HEK293T (cell line): ENCODE measurements around the gene ZDHHC11.

Source experiments
- CTCF ChIA-PET: fragments of 350-600 bp; formaldehyde crosslinking; extraction: SDS; loops from one replicate; lab custom pipeline; 2021; ENCODE audit warnings: antibody characterized with exemption, inconsistent platforms; lab: Yijun Ruan, JAX
- POLR2A ChIA-PET: fragments of 350-600 bp; formaldehyde crosslinking; extraction: SDS; loops from one replicate; lab custom pipeline; 2020; ENCODE audit warnings: antibody characterized with exemption, inconsistent platforms; lab: Yijun Ruan, JAX
- DNase-seq: peaks from one replicate; pipeline ENCODE4 v3.0.0; 2012; ENCODE audit warnings: mixed read lengths; ENCODE audit errors: extremely low spot score
- ARNT ChIP-seq: fragments of 450-650 bp; IDR thresholded peaks from 2 replicates; pipeline ENCODE4 v1.6.1; 2017; ENCODE audit warnings: mild to moderate bottlenecking
- BHLHE40 ChIP-seq: fragments of 450-650 bp; IDR thresholded peaks from 2 replicates; pipeline ENCODE4 v1.6.1; 2016; ENCODE audit warnings: mild to moderate bottlenecking, moderate library complexity, borderline replicate concordance
- CTBP1 ChIP-seq: fragments of 450-650 bp; IDR thresholded peaks from 2 replicates; pipeline ENCODE4 v1.6.1; 2016; ENCODE audit warnings: borderline replicate concordance
- ELF4 ChIP-seq: fragments of 450-650 bp; IDR thresholded peaks from 2 replicates; pipeline ENCODE4 v1.6.1; 2017; ENCODE audit warnings: antibody characterized with exemption
- FOXA1 ChIP-seq: fragments of 450-650 bp; IDR thresholded peaks from 2 replicates; pipeline ENCODE4 v1.6.1; 2016; ENCODE audit warnings: mild to moderate bottlenecking
- FOXK2 ChIP-seq: fragments of 450-650 bp; IDR thresholded peaks from 2 replicates; pipeline ENCODE4 v1.6.1; 2016; ENCODE audit warnings: mild to moderate bottlenecking
- FOXM1 ChIP-seq: fragments of 450-650 bp; IDR thresholded peaks from 2 replicates; pipeline ENCODE4 v1.6.1; 2017; ENCODE audit warnings: mild to moderate bottlenecking, borderline replicate concordance
- HDGF ChIP-seq: fragments of 450-650 bp; IDR thresholded peaks from 2 replicates; pipeline ENCODE4 v1.6.1; 2017; ENCODE audit warnings: antibody characterized with exemption, borderline replicate concordance
- L3MBTL2 ChIP-seq: fragments of 450-650 bp; conservative IDR thresholded peaks from 2 replicates; pipeline ENCODE4 v1.6.1; 2016; ENCODE audit warnings: mild to moderate bottlenecking
- LEF1 ChIP-seq: fragments of 450-650 bp; IDR thresholded peaks from 2 replicates; pipeline ENCODE4 v1.6.1; 2017; ENCODE audit warnings: mild to moderate bottlenecking, borderline replicate concordance
- NFRKB ChIP-seq: fragments of 450-650 bp; IDR thresholded peaks from 2 replicates; pipeline ENCODE4 v1.6.1; 2016; ENCODE audit warnings: mild to moderate bottlenecking, moderate library complexity
- SP1 ChIP-seq: fragments of 450-650 bp; IDR thresholded peaks from 2 replicates; pipeline ENCODE4 v1.6.1; 2017
- SUZ12 ChIP-seq: fragments of 450-650 bp; IDR thresholded peaks from 2 replicates; pipeline ENCODE4 v1.6.1; 2016; ENCODE audit warnings: mild to moderate bottlenecking
- TARDBP ChIP-seq: fragments of 450-650 bp; IDR thresholded peaks from 2 replicates; pipeline ENCODE4 v1.6.1; 2016
- ZNF384 ChIP-seq: fragments of 450-650 bp; IDR thresholded peaks from 2 replicates; pipeline ENCODE4 v1.6.1; 2016
- TF ChIP-seq, protein P1 (sequence below): fragments of 450-650 bp; IDR thresholded peaks from 2 replicates; pipeline ENCODE4 v1.6.1; 2016

ZDHHC11 gene

DNA sequence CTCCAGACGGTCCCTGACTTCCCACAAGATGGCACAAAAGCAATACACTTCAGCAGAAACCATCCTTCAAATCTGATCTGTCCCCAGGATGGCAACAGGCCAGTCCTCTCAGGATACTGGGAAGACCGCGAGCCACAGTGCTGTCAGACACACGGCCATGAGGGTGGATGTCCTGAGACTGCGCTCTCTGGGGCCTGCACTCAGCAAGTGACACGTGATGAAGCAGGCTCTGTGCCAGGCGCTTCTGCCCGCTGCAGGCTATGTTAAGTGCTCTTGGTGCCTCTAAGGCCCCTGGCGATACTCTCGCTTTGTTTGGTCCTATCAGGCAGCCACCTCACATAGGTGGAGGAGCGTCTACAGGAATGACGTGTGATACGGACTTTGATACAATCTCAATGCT is 34.7 kb upstream of the ZDHHC11 start:
- TF ChIP-seq TARDBP (no peak), ELF4 (no peak), LEF1 (no peak), HDGF (no peak), BHLHE40 (no peak), SUZ12 (no peak), CTBP1 (no peak), FOXK2 (no peak), ARNT (no peak), ZNF384 (no peak), L3MBTL2 (no peak), FOXM1 (no peak), NFRKB (no peak)
- TF ChIP-seq, protein P1, sequence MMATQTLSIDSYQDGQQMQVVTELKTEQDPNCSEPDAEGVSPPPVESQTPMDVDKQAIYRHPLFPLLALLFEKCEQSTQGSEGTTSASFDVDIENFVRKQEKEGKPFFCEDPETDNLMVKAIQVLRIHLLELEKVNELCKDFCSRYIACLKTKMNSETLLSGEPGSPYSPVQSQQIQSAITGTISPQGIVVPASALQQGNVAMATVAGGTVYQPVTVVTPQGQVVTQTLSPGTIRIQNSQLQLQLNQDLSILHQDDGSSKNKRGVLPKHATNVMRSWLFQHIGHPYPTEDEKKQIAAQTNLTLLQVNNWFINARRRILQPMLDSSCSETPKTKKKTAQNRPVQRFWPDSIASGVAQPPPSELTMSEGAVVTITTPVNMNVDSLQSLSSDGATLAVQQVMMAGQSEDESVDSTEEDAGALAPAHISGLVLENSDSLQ, result no peak
- ChIA-PET POLR2A (interaction anchor here (1.7 kb wide), 1 partner anchor 7 kb away, joined by 6 read pairs; the partner anchor contains the start of genes BRD9 and TRIP13), CTCF (no interaction called here)
- no peak for DNase-seq

GRCh38 chr5:885127-885442 is 34.3 kb upstream of the ZDHHC11 start:
- TF ChIP-seq, protein P1, result no peak
- TF ChIP-seq SP1 (no peak), SUZ12 (no peak), LEF1 (no peak), ZNF384 (no peak), HDGF (no peak), FOXK2 (no peak), NFRKB (no peak), CTBP1 (no peak)
- ChIA-PET CTCF (no interaction called here), POLR2A (interaction anchor here (1.7 kb wide), 1 partner anchor 8 kb away, joined by 6 read pairs; the partner anchor contains the start of genes BRD9 and TRIP13)
- DNase-seq, result no peak

DNA sequence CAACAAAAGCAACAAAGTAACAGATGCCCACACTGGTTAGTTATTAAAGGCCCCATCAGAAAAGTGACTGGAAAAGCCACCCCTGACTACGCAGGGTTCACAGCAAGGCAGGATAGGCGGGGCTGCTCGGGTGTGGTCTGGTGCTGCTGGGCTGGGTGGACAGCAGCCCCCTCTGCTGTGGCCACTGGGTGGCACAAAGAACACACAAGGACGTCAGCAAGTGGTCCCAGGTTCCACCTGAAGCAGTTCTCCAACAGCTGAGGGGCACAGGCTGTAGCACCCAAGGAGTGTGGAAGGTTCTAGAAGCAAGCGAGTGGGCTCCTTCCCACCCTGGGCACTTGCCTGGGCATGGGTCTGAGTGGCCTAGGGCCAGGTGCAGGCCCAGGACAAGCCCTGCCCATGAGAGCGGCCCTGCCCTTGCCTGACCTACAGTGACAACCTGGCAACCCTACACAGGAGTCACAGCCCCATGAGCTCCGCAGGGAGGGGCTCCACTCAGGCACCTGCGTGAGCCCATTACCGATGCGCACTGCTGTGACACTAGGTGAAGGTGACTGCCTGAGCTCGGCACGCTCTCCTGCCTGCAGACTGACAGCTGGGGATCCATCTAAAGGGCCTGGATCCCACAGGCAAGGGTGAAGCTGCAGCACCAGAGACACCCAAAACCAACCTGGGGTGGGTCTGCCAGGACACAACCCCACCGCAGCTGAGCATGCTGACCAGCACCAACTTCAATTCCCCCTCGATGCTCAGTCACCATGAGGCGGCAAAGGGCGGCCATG is 33.8 kb upstream of the ZDHHC11 start:
- no peak for DNase-seq
- ChIA-PET POLR2A (interaction anchor here (1.7 kb wide), 1 partner anchor 8 kb away, joined by 6 read pairs; the partner anchor contains the start of genes BRD9 and TRIP13), CTCF (no interaction called here)
- no peak for TF ChIP-seq TARDBP
- no peak for TF ChIP-seq BHLHE40
- TF ChIP-seq ARNT, result no peak
- no peak for TF ChIP-seq FOXM1
- no peak for TF ChIP-seq ZNF384
- TF ChIP-seq HDGF, result no peak
- TF ChIP-seq ELF4, result no peak
- no peak for TF ChIP-seq NFRKB
- no peak for TF ChIP-seq FOXA1
- no peak for TF ChIP-seq FOXK2
- TF ChIP-seq, protein P1, result no peak
- TF ChIP-seq CTBP1, result no peak
- TF ChIP-seq SP1, result no peak
- no peak for TF ChIP-seq LEF1

DNA sequence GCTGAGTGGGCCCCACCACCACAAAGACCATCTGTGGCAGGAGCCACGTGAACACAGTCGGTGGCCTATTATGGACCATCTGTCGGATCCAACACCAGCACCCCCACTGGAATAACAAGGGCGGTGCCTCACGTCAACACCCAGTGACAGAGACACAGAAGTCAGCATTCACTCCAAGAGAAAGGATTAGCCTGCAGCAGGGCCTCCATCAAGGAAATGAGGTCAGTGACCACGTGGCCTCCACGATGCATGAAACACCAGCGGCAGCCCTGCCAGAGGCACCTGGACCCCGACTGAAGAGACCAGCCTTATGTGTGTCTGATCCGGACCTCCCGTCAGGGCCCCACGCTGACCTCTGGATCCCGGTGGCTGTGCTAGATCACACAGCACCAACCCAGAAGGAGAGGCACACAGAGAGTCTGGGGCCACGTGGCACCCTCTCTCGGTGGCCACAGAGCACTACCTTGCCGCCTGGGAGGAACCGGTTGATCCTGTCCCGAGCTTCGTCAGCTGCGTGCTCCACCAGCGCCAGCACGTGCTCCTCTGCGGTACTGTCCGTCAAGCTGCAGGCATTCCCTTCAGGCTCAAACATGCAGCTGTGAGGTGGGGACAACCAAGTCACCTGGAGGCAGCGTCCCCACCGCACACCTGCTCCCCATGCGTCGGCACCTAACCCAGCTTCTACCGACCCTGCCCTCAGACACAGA is 32.8 kb upstream of the ZDHHC11 start:
- ChIA-PET POLR2A (interaction anchor here (1.7 kb wide), 1 partner anchor 9 kb away, joined by 6 read pairs; the partner anchor contains the start of genes BRD9 and TRIP13), CTCF (no interaction called here)
- no peak for TF ChIP-seq FOXA1
- TF ChIP-seq L3MBTL2, result no peak
- no peak for TF ChIP-seq BHLHE40
- TF ChIP-seq SP1, result no peak
- DNase-seq, result no peak

GRCh38 chr5:882253-883183 is 31.7 kb upstream of the ZDHHC11 start:
- ChIA-PET POLR2A (no interaction called here), CTCF (no interaction called here)
- TF ChIP-seq ZNF384, result no peak
- no peak for TF ChIP-seq HDGF
- no peak for TF ChIP-seq TARDBP
- TF ChIP-seq LEF1, result no peak
- no peak for TF ChIP-seq SUZ12
- no peak for TF ChIP-seq FOXA1
- TF ChIP-seq ARNT, result no peak
- TF ChIP-seq FOXK2, result no peak
- TF ChIP-seq ELF4, result no peak
- TF ChIP-seq CTBP1, result no peak
- TF ChIP-seq BHLHE40, result no peak
- TF ChIP-seq SP1, result no peak
- TF ChIP-seq NFRKB, result no peak
- TF ChIP-seq, protein P1, result no peak
- no peak for TF ChIP-seq L3MBTL2
- no peak for TF ChIP-seq FOXM1
- DNase-seq, result no peak
